Keratinocyte (primary cell): ENCODE data around the gene BAHCC1. TPM values are rescaled to one million over a fixed set of nuclear protein-coding genes. Genes with fewer than 3 reads are reported as not detected.

Experiments
- DNase-seq: peaks from one replicate; pipeline ENCODE4 v3.0.0-alpha.2; 2011; ENCODE audit warnings: low read depth, missing footprints, low spot score
- FAIRE-seq: peaks from 2 replicates; lab custom pipeline; 2011; peaks lifted over from hg19 to GRCh38; lab: Jason Lieb, UNC
- H2AFZ ChIP-seq: 2 replicates; pipeline ENCODE4 v1.6.0; 2012; ENCODE audit warnings: low read length, control low read depth, inconsistent platforms; ENCODE audit not compliant: control insufficient read depth
- H3K27ac ChIP-seq: 2 replicates; pipeline ENCODE4 v1.5.1; 2011; ENCODE audit warnings: low read length; ENCODE audit not compliant: control insufficient read depth, insufficient read depth
- H3K27me3 ChIP-seq: 3 replicates; pipeline ENCODE4 v1.6.0; 2011; ENCODE audit warnings: low read length; ENCODE audit not compliant: control insufficient read depth, insufficient read depth; ENCODE audit errors: extremely low read depth
- H3K36me3 ChIP-seq, 2 experiments: 2 replicates in 1 of 2; 3 replicates in 1 of 2; pipeline ENCODE4 v1.5.1; 2011; ENCODE audit warnings: low read length in 2 of 2, mild to moderate bottlenecking in 1 of 2; ENCODE audit not compliant: control insufficient read depth in 2 of 2, insufficient read depth in 2 of 2; ENCODE audit errors: extremely low read depth in 1 of 2
- H3K4me1 ChIP-seq: 3 replicates; pipeline ENCODE4 v1.5.1; 2011; ENCODE audit warnings: low read length; ENCODE audit not compliant: control insufficient read depth, insufficient read depth; ENCODE audit errors: extremely low read depth
- H3K4me2 ChIP-seq: 3 replicates; pipeline ENCODE4 v1.6.0; 2011; ENCODE audit warnings: low read depth, low read length; ENCODE audit not compliant: control insufficient read depth, insufficient read depth; ENCODE audit errors: extremely low read depth
- H3K4me3 ChIP-seq, 3 experiments: fragments of 200-600 bp in 1 of 3; sonication (generic) in 1 of 3; 2 replicates in 2 of 3; 3 replicates in 1 of 3; pipeline ENCODE4 v1.5.1; 2011 to 2016; ENCODE audit warnings: low read length in 3 of 3, mild to moderate bottlenecking in 3 of 3, control low read depth in 2 of 3, inconsistent platforms in 1 of 3, low read depth in 1 of 3, mixed read lengths in 1 of 3, mixed run types in 1 of 3, moderate library complexity in 1 of 3; ENCODE audit not compliant: control insufficient read depth in 2 of 3, insufficient read depth in 2 of 3; ENCODE audit errors: extremely low read depth in 1 of 3
- H3K79me2 ChIP-seq: 2 replicates; pipeline ENCODE4 v1.6.0; 2012; ENCODE audit warnings: low read length; ENCODE audit not compliant: control insufficient read depth, insufficient read depth
- H3K9ac ChIP-seq: 3 replicates; pipeline ENCODE4 v1.6.0; 2011; ENCODE audit warnings: low read length; ENCODE audit not compliant: control insufficient read depth, insufficient read depth; ENCODE audit errors: extremely low read depth
- H3K9me1 ChIP-seq: 3 replicates; pipeline ENCODE4 v1.6.0; 2011; ENCODE audit warnings: low read length; ENCODE audit not compliant: control insufficient read depth, insufficient read depth; ENCODE audit errors: extremely low read depth
- H3K9me3 ChIP-seq: 2 replicates; pipeline ENCODE4 v1.5.1; 2012; ENCODE audit warnings: low read depth, low read length; ENCODE audit not compliant: control insufficient read depth
- H4K20me1 ChIP-seq: 3 replicates; pipeline ENCODE4 v1.6.0; 2011; ENCODE audit warnings: low read length; ENCODE audit not compliant: control insufficient read depth, insufficient read depth; ENCODE audit errors: extremely low read depth
- CTCF ChIP-seq, 3 experiments: IDR thresholded peaks in 1 of 3; conservative IDR thresholded peaks in 1 of 3; optimal IDR thresholded peaks in 1 of 3; 2 replicates in 2 of 3; 3 replicates in 1 of 3; pipeline versions ENCODE3 to v1.5.1; 2011; ENCODE audit warnings: low read length in 3 of 3, mild to moderate bottlenecking in 3 of 3, moderate library complexity in 2 of 3, control low read depth in 1 of 3, inconsistent platforms in 1 of 3; ENCODE audit not compliant: insufficient read depth in 2 of 3; ENCODE audit errors: extremely low read depth in 1 of 3
- EZH2 ChIP-seq: IDR thresholded peaks from one replicate; pipeline ENCODE4 v1.6.1; 2012; ENCODE audit warnings: inconsistent platforms, mild to moderate bottlenecking, low read length, moderate library complexity
- dilution Hi-C: fragments of 300-500 bp; cut with MboI; formaldehyde crosslinking; loops from one replicate; pipeline ENCODE4 v1.7.0; 2020; ENCODE audit warnings: low sequenced_read_pairs; ENCODE audit not compliant: extremely low pct_ligation_motif_present
- polyA plus RNA-seq, 5 experiments: library from polyadenylated mRNA; depleted of rRNA in 3 of 5; stranded (reverse) in 3 of 5; stranded (forward) in 1 of 5; unstranded in 1 of 5; fragments of >200 nt; gene quantifications; 1 replicate in 1 of 5; 2 replicates in 3 of 5; 3 replicates in 1 of 5; pipeline versions ENCODE4 v1.2.1 to v1.2.3, GENCODE V29; 2011 to 2012; ENCODE audit warnings: missing spikeins in 2 of 5, low read depth in 1 of 5, low replicate concordance in 1 of 5

The BAHCC1 gene
- polyA plus RNA-seq, 1 donor (not counting 4 experiments of a cell fraction or from before 2014, with no cell fraction given), result 0.52 TPM

DNA sequence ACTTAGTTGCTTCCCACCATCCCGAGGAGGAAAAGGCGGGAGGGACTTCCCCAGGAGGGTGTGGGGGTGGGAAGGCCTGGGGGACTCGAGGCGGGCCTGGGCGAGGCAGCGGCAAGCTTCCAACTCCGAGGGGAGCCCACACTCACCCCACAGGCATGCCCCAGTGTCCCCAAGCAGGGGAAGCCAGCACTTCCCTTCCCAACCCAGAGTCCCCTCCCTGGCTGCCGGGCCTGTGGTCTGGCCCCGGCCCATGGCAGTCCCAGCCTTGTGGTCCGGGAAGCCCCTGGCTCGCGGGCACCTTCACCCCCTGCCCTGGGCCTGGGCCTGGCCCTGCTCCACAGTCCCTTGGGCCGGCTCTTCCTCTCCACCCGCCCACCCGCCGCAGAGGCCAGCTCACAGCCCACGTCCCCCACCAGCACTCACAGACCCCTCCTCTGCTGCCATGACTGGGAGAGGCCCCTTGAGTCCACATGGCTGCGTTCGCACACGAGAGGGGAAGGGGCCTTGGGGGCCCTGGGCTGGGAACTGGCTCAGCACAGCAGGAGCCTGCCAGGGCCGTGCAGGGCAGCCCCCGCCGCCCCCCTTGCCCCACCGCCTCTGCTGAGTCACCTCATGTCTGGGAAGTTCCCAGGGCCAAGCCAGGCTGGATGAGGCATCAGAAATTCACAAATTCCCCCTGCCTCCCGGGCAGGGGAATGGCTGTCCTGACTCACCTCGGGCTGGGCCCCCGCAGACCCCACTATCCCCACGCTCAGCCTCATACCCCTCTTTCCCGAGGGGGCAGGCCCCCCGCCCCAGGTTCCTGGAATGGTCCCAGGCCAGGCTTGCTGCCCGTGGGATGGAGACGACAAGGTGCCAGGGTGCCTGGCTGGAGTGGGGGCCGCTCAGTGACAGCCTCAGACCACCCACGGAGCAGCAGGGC is 27.8 kb downstream of the BAHCC1 start:
- H3K9me1 ChIP-seq, result no peaks in the 10 kb centered on the region
- dilution Hi-C loops, result no loop called here
- no peak overlapping the region for H2AFZ ChIP-seq
- no peaks in the 10 kb centered on the region for H3K79me2 ChIP-seq
- peaks cover 7% of the 10 kb centered on the region for H3K27me3 ChIP-seq
- H3K4me3 ChIP-seq, result no peak overlapping the region
- H4K20me1 ChIP-seq, result no peaks in the 10 kb centered on the region
- TF ChIP-seq EZH2, result no peak
- no peak for TF ChIP-seq CTCF (optimal IDR thresholded peaks at IDR 0.05 in 1 of 3, IDR thresholded peaks at IDR 0.05 in 1 of 3, conservative IDR thresholded peaks at IDR 0.05 in 1 of 3; ENCODE audit: extremely low read depth in 1 of 3, insufficient read depth in 2 of 3, low read length in 3 of 3)
- peak; percentile 62 for DNase-seq
- peaks cover 43% of the 10 kb centered on the region for H3K4me1 ChIP-seq
- H3K27ac ChIP-seq, result peak overlapping the region; percentile 75
- H3K4me2 ChIP-seq, result peak overlapping the region; percentile 37
- peak; percentile 66 for FAIRE-seq
- H3K36me3 ChIP-seq, result no peaks in the 10 kb centered on the region
- peaks cover 8% of the 10 kb centered on the region for H3K9me3 ChIP-seq
- H3K9ac ChIP-seq, result peak overlapping the region; percentile 72

DNA sequence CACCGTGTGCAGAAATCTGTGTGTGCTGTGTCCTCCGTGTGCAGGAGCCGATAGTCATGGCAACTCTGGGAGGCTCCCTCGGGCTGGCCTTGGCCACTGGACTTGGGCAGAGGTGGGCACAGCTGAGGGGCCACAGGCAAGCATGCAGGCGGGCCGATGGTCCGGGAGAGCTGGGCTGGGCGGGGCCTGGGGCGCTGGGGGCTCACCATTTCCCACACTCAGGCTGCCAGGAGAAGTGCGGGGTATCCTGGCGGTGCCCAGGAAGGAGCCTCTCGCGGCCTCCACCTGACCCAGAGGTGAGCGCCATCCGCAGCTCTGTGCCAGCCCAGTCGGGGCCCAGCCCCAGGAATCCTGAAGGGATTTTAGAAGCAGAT is 28.4 kb downstream of the BAHCC1 start:
- Histone ChIP-seq H3K9ac (peak overlapping the region; percentile 71), H3K4me1 (peaks cover 39% of the 10 kb centered on the region), H3K9me3 (peaks cover 8% of the 10 kb centered on the region), H3K27me3 (peaks cover 13% of the 10 kb centered on the region), H3K79me2 (no peaks in the 10 kb centered on the region), H2AFZ (no peak overlapping the region), H3K36me3 (no peaks in the 10 kb centered on the region), H3K9me1 (no peaks in the 10 kb centered on the region), H3K27ac (peak overlapping the region; percentile 75), H3K4me3 (no peak overlapping the region), H4K20me1 (no peaks in the 10 kb centered on the region), H3K4me2 (peak overlapping the region; percentile 37)
- TF ChIP-seq EZH2 (no peak), CTCF (optimal IDR thresholded peaks at IDR 0.05 in 1 of 3, IDR thresholded peaks at IDR 0.05 in 1 of 3, conservative IDR thresholded peaks at IDR 0.05 in 1 of 3; ENCODE audit: extremely low read depth in 1 of 3, insufficient read depth in 2 of 3, low read length in 3 of 3) (no peak)
- DNase-seq (no peak), FAIRE-seq (no peak)
- dilution Hi-C loops, result no loop called here
